Left lung (tissue), 10 donors: ENCODE data around the gene LAIR2. TPM values are rescaled to one million over a fixed set of nuclear protein-coding genes. Genes with fewer than 3 reads are reported as not detected.

ENCODE experiments used
- ATAC-seq: fragments of 200-7000 bp; cut with Tn5 transposase; one replicate; pipeline ENCODE4 v1.9.1; 2020; ENCODE audit warnings: moderate library complexity
- DNase-seq, 4 donors: peaks; one replicate each; pipeline ENCODE4 v3.0.0-alpha.2; 2013 to 2020
- H3K27ac ChIP-seq, 2 donors: fragments of 200-600 bp; sonication (generic) in 1 of 2; one replicate each; pipeline versions ENCODE4 v1.5.0 to v1.8.0; 2020 to 2021
- H3K27me3 ChIP-seq, 2 donors: fragments of 200-600 bp; sonication (generic) in 1 of 2; one replicate each; pipeline versions ENCODE4 v1.5.0 to v1.8.0; 2020 to 2021
- H3K36me3 ChIP-seq, 2 donors: fragments of 200-600 bp; sonication (generic) in 1 of 2; one replicate each; pipeline versions ENCODE4 v1.5.0 to v1.8.0; 2020 to 2021
- H3K4me1 ChIP-seq, 2 donors: fragments of 200-600 bp; one replicate each; pipeline ENCODE4 v1.8.0; 2021
- H3K4me3 ChIP-seq, 2 donors: fragments of 200-600 bp; sonication (generic) in 1 of 2; one replicate each; pipeline versions ENCODE4 v1.5.0 to v1.8.0; 2020 to 2021; ENCODE audit warnings: mild to moderate bottlenecking in 1 of 2
- H3K9me3 ChIP-seq, 2 donors: fragments of 200-600 bp; sonication (generic) in 1 of 2; one replicate each; pipeline versions ENCODE4 v1.5.0 to v1.8.0; 2020 to 2021
- intact Hi-C, 2 donors: fragments of 100-400 bp; cut with DNase I; formaldehyde crosslinking; loops; one replicate each; pipeline versions ENCODE4 v1.11.2 to v1.14.2; 2022
- polyA plus RNA-seq, 6 donors: library from polyadenylated mRNA; unstranded; fragments of 120-200 nt; gene quantifications; one replicate each; pipeline ENCODE4 v1.2.1, GENCODE V29; 2013; ENCODE audit not compliant: insufficient read length in 6 of 6
- total RNA-seq, 2 donors: library from RNA; stranded (reverse); fragmentation: NEBNext Ultra II Directional; extraction: Animal tissue kit (Norgen Biotek cat#: 25700); gene quantifications; one replicate each; pipeline ENCODE4 v1.2.1, GENCODE V29; 2021
- TF ChIP-seq, protein P1 (sequence below), 2 donors: fragments of 200-600 bp; sonication (generic) in 1 of 2; IDR thresholded peaks; one replicate each; pipeline versions ENCODE4 v1.5.0 to v1.8.0; 2021; ENCODE audit warnings: antibody characterized with exemption in 2 of 2
- donor health status: DM: no; HTN: yes; CAD: no.
- donor health status: DM: no; HTN: no; CAD: no.

Gene LAIR2
- total and polyA plus RNA-seq, 8 donors, result 1.0 to 3.1 (median 1.4) TPM; not detected in 5

DNA sequence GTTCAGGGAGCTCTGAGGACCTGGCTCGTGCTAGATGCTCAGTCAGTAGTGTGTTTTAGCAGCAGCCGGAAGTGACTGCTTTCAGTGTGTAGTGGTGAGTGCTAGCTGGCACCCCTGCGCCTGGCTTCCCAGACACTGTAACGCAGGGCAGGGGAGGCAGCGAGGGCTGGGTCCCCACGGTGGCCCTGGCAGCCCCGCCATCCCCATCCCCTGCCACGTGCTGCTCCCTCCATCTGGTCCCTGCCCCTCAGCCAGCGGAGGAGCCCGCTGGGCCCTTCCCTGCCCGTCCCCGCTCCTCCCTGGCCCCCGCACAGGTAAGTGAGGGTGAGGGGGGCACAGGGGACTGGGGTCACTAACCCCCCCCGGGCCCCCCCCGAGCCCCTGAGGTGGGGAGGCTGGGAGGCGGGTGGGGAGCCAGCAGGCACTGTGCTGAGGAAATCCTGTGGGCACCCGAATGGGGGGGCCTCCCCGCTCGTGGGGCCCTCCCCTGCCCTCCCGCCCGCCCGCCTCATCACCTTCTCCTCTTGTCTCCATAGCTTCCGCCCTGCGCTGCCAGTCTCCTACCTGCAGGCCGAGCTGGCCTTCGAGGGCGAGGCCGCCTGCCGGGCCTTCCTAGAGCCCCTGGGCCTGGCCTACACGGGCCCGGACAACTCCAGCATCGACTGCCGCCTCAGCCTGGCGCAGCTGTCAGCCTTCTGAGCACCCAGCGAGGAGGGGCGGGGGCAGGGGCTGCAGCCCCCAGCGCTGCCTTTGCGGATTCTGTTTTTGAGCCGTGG, 42.2 kb upstream of the LAIR2 start:
- no peaks in the 10 kb centered on the region for H3K9me3 ChIP-seq
- H3K4me3 ChIP-seq, result no peak overlapping the region
- intact Hi-C loops, result no loop called here
- peaks cover 17 to 34% of the 10 kb centered on the region in 2 donors for H3K4me1 ChIP-seq
- H3K36me3 ChIP-seq, result peaks cover 0 to 71% of the 10 kb centered on the region in 2 donors
- H3K27me3 ChIP-seq, result peaks cover 0 to 2% of the 10 kb centered on the region in 2 donors
- TF ChIP-seq, protein P1, sequence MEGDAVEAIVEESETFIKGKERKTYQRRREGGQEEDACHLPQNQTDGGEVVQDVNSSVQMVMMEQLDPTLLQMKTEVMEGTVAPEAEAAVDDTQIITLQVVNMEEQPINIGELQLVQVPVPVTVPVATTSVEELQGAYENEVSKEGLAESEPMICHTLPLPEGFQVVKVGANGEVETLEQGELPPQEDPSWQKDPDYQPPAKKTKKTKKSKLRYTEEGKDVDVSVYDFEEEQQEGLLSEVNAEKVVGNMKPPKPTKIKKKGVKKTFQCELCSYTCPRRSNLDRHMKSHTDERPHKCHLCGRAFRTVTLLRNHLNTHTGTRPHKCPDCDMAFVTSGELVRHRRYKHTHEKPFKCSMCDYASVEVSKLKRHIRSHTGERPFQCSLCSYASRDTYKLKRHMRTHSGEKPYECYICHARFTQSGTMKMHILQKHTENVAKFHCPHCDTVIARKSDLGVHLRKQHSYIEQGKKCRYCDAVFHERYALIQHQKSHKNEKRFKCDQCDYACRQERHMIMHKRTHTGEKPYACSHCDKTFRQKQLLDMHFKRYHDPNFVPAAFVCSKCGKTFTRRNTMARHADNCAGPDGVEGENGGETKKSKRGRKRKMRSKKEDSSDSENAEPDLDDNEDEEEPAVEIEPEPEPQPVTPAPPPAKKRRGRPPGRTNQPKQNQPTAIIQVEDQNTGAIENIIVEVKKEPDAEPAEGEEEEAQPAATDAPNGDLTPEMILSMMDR (IDR thresholded peaks at IDR 0.05), result no peak
- no peak overlapping the region for H3K27ac ChIP-seq
- DNase-seq (peak in 1 of 4 donors; percentile 79), ATAC-seq (no peak)

DNA sequence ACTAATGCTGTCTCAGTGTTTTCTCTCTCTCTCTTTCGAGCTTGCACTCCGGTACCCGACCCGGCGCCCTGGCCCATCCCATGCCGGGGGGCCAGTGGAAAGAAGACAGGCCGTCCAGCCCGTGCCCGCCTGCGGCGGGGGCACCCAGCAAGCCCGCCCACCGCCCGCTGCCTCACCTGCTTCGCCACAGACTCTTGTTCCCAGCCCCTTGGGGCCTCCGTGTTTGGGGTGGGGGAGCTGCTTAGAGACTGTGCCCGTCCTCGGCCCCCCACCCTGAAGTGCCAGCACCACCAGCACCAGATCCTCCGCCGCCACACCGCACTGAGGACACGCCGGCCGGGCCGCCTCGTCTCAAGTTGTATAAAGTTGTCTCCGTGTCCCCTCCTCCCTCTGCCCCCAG, 41.4 kb upstream of the LAIR2 start:
- Histone ChIP-seq H3K4me1 (peaks cover 17 to 34% of the 10 kb centered on the region in 2 donors), H3K27me3 (peaks cover 0 to 8% of the 10 kb centered on the region in 2 donors), H3K36me3 (peaks cover 0 to 63% of the 10 kb centered on the region in 2 donors), H3K4me3 (no peak overlapping the region), H3K27ac (peak overlapping the region; percentile 29 to 33), H3K9me3 (no peaks in the 10 kb centered on the region)
- ATAC-seq, result no peak
- intact Hi-C loops, result no loop called here
- peak in 1 of 4 donors; percentile 81 for DNase-seq
- TF ChIP-seq, protein P1 (IDR thresholded peaks at IDR 0.05), result no peak

DNA sequence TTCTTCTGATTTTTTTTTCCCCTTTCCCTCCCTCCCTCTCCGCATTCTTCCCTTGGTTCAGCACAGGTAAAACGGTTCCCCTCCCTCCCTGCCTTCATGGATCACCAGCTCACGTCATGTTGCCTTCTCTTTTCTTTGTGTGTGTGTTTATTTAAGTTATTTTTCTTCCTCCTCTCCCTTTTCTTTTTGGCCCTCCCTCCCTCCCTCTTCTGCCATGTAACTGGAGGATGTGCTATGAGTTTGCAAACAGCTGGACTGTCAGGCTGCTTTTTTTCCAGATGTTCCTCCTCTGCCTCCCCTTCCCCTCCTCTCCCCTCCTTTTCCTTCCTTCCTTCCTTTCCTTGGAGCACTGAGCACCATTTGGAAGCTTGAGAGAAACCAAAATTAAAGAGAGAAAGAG, 41.0 kb upstream of the LAIR2 start:
- TF ChIP-seq, protein P1 (IDR thresholded peaks at IDR 0.05), result no peak
- intact Hi-C loops, result no loop called here
- DNase-seq, result peak in 2 of 4 donors; percentile 88 to 95
- H3K27ac ChIP-seq, result peak overlapping the region; percentile 29 to 97
- no peaks in the 10 kb centered on the region for H3K9me3 ChIP-seq
- peaks cover 17 to 34% of the 10 kb centered on the region in 2 donors for H3K4me1 ChIP-seq
- peak overlapping the region in 1 of 2 donors; percentile 67 for H3K4me3 ChIP-seq
- no peak for ATAC-seq
- H3K27me3 ChIP-seq, result peaks cover 0 to 11% of the 10 kb centered on the region in 2 donors
- H3K36me3 ChIP-seq, result peaks cover 0 to 59% of the 10 kb centered on the region in 2 donors

DNA sequence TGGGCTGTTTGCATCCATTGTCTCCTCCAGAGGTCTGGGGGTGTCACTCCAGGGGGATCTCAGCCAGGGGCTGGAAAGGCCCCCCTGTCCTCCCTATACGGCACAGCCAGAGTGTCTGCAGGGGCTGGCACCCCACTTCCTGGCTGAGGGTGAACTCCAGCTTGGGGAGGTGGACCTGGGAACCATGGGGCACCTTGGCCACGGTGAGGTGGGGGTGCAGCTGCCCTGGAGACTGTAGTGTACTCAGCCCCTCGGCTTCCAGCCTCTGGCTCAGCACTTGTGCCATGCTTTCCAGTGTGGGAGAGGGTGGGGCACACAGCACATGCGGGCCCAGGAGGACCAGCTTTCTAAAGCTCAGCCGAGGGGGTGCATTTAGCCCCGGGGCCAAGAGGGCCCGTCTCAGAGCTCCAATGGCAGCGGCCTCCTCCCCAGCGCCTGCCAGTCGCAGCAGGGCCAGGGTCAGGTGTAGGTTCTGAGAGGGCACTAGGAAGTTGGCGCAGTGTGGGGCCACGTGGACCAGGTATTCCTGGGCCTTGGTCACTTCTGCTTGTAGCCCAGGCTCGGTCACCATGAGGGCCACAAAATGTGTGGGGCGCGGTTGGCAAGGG, 40.5 kb upstream of the LAIR2 start:
- peak overlapping the region; percentile 97 for H3K27ac ChIP-seq
- peaks cover 0 to 53% of the 10 kb centered on the region in 2 donors for H3K36me3 ChIP-seq
- TF ChIP-seq, protein P1 (IDR thresholded peaks at IDR 0.05), result no peak
- intact Hi-C loops, result no loop called here
- no peaks in the 10 kb centered on the region for H3K9me3 ChIP-seq
- peaks cover 0 to 11% of the 10 kb centered on the region in 2 donors for H3K27me3 ChIP-seq
- no peak for ATAC-seq
- peak in 1 of 4 donors; percentile 76 for DNase-seq
- peaks cover 17 to 34% of the 10 kb centered on the region in 2 donors for H3K4me1 ChIP-seq
- H3K4me3 ChIP-seq, result peak overlapping the region; percentile 59 to 67
